GM21717 (cell line): Measurements from ENCODE around the gene TEX261.
A peak's percentile ranks its signal among the peaks of the same experiment; 100 is the strongest.
"Not testable (repeated sequence)": the region's sequence is repeated elsewhere in the genome, so short reads cannot be mapped to it uniquely, and the experiment has no call there.

ENCODE experiments used
- ATAC-seq: cut with Tn5 transposase; IDR thresholded peaks from one replicate; pipeline ENCODE4 v1.9.1; 2021; ENCODE audit warnings: mild to moderate bottlenecking, moderate library complexity; ENCODE audit not compliant: unreplicated experiment

TEX261 gene

DNA sequence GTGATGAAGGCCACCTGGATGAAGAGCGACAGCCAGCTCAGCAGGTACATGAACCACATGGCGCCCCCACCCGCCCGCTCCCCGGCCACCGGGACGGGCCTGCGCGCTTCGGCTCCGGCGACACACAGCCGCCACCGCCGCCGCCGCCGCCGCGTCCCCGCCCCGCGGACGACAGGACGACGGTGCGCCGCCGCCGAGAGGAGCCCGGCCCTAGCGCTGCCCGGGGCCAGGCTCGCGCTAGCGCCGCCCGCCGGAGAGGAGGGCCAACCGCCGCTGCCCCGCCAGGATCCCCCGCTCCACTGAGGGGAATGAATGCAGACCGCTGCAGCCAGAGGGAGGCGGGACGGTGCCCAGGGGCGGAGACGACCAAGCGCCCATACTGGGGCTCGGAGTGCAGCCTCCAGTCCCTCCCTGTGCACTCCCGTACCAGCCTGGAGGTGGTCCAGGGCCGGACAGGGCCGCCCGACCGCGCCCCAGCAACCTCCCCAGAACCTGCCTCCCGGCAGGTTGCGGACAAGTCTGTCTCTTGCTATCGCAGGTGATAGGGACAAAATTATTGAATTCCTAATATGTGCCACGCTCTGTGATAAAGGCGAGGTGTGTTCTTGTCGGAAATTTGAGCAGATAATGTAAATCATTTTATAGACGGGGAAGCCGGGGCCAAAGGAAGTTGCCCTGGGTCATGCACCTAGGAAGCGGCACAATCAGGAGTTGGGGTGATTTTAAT, at the start of gene TEX261:
Gene TEX261, minus strand, starts transcription at position 175 of the 727 bp plus-strand sequence. Its CDS starts 116 bp downstream, at position 59.
- ATAC-seq, result peak; percentile 95

DNA sequence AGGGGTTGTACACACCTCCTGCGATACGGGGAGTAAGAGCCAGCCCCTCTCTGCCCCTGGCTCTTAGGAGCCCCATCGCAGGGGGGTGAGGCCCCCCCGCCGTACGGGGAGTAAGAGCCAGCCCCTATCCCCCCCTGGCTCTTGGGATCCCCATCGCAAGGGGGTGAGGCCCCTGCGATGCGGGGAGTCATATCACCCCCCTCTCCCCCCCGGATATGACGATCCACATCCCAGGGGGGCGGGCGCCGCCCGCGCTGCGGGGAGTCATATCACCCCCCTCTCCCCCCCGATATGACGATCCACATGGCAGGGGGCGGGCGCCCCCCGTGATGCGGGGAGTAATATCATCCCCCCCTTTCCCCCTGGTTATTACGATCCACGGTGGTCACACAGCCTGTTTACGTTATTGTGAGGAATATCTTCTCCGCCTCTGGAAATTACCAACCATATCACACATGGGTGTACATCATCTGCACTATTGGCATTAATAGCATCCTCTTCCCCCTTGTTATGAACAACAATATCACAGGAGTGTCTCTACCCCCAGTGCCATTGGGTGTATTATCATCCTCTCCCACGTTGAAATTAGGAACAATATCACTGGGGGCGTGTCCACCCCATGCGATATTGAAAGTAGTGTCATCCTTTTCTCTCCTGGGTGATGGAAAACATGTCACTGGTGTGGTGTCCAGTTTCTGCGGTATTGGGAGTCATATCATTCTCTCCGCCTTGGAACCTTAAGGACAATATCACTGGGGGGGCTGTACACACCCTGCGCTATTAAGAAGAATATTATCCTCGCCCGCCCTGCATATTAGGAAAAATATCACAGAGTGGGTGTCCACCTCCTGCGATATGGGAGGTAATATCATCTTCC, 49.1 kb upstream of the TEX261 start:
- no peak for ATAC-seq

DNA sequence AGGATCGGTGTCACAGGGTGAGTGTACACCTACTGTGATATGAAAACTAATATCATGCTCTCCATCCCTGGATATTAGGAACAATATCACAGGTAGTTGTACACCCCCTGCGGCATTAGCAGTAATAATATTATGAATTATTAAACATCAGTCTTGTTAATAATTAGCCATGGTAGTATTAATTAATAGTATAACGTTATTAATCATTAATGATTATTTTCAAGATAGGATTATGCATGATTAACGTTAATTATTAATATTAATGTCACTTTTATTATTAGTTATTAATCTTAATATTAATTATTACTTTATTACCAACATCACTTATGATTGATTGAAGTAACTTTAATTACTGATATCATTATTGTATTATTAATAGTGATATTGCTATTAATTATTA, 47.6 kb upstream of the TEX261 start:
- ATAC-seq, result no peak

DNA sequence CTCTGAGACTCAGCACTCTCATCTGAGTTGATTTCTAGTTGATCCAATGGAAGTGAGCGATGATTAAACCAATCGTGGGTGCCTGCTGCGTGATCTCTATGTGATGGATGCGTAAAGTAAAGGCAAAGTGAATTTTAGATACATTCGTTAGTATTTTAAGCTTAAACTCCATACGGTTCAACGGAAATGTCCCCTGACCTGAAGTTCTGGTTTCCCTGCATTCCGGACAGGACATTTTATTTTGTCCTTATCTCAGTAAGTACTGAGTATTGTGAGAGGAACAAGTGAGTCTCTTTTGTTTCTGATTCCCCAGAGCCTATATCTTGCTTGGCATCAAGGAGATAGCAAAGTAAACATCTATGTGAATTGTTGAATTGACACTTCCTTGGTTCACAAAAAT, 41.6 kb upstream of the TEX261 start:
- not testable (repeated sequence) for ATAC-seq

DNA sequence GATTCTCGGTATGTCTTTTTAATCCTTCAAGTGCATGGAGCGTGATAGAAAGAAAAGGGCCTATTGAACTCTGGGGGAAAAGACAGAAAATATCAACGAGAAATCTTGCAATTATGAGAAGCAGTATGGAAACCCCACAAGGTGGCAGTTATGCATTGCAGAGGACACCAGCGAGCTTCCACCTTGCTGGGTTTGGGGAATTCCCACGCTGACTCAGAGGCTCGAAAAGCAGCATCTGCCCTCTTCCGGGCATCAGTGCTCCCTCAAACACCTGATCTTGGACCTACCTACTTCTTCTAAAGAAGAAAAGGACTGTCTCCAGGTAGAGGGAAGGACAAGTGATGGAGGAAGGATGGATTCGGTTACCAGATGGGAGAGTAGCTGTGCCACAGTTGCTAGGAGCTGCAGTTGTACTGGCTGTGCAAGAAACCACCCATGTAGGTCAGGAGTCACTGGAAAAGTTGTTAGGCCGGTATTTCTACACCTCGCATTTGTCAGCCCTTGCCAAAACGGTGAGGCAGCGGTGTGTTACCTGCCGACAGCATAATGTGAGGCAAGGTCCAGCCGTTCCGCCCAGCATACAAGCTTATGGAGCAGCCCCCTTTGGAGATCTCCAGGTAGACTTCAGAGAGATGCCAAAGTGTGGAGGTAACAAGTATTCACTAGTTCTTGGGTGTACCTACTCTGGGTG, 29.0 kb upstream of the TEX261 start:
- not testable (repeated sequence) for ATAC-seq

DNA sequence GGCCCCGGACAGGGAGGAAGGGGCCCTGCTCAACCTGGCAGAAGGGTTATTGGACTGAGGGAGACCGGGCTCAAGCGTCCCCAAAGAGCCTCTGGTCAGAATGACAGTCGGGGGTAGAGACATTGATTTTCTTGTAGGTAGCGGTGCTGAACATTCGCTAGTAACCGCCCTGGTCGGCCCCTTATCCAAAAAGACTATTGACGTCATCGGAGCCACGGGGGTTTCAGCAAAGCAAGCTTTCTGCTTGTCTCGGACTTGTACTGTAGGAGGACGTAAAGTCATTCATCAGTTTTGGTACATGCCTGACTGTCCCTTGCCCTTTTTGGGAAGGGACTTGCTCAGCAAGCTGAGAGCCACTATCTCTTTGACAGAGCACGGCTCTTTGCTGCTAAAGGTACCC, 26.7 kb upstream of the TEX261 start:
- ATAC-seq, result not testable (repeated sequence)

DNA sequence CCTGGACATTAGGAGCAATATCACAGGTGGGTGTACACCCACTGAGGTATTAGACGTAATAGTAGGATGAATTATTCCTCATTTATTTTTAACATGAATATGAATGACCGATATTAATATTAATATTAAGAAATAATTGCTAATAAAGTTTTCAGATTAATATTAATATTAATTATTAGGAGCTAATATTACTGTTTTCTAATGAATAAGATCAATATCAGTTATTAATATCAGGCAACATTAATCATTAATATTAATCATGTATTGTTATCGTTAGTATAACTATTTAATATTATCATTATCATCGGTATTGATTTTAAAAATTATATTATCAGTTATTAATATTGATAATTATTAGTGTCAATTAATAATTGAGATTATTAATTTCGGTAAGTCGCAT, 25.3 kb upstream of the TEX261 start:
- ATAC-seq, result not testable (repeated sequence)

DNA sequence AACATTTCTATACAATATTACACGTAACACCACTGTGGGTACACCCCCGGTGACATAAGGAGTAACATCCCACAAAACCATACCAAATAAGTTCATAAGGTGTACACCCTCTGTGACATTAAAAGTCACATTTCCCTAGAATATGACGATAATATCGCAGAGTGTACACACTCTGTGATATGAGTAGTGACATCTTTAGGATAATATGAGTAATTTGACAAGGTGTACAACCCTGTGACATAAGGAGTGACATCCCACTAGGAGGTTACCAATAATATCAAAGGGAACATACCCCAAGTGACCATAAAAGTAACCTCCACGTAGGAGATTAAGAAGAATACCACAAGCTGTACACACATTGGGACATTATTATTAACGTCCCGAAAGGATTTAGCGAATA, 24.0 kb upstream of the TEX261 start:
- ATAC-seq, result no peak

DNA sequence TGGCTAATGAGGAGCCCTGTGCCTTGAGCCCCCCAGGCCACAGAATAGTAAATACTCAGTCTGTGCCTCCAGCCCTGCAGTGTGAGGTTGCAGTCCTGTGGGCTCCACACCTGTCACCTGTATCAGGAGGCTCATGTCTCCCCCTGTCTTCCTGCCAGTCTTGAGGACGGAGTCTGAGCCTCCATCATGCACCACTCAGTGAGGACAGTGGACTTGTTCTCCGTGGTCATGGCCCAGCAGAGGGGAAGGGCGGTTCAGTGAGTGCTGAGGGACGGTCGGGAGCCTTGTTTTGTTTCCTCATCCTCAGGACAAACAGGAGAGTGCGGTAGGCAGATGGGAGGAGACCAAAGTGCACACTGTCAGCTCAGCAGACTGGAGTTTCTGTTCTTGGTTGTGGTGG, 17.1 kb upstream of the TEX261 start:
- not testable (repeated sequence) for ATAC-seq

DNA sequence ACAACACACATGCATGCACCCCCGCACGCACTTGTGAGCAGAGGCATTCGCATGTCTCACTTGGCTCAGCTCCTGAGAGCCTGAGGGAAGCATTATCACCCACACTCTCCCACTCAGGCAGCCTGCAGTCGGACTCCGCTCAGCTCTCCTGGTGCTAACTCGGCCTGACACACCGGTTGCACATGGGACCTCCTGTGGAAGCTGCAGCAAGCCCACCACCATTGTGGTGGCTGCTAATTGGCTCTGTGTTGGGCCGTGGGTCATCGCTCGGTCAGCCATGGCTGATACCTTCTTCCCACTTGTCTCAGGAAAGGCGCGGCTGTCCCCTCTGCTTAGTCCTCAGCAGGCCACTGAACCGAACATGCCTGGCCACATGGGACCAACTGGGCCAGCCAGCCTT, 13.7 kb upstream of the TEX261 start:
- ATAC-seq, result no peak

DNA sequence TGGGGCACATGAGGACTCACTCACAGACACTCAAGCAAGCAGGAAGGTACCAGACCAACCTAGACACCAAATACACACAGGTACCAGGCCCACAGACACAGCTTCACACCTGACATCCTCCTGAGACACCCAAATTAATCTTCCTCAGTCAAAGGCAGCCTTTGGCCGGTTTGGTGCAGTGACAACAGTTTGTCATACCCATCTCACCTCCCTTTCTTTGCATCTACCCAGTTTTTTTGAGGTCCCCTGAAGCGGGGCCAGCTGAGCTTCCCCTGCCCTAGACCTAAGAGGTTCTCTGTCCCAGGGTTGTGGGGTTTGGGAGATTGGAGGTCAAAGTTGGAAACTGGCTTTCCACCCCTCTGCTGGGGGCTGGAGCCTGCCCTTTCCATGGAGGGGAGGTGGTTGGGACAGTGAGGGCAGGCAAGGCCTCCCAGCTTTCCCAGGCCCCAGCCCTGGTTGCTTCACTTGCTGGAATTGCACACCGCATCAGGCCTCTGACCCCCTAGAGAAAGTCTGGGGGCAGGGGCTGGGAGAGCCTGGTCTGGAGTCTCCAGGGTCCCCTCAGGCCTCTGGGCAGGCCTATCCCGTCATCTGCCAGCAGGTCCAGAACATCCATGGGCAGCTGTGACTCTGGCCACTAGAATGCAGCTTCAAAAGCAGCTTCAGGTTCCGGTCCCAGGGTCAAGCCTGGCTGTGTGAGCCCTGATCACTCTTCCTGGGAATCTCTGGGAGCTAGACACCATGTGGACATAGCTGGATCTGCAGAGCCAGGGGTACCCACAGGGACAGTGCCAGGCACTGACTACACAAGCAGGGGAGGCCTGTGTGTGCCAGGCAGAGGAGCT, 12.5 kb upstream of the TEX261 start:
- no peak for ATAC-seq

DNA sequence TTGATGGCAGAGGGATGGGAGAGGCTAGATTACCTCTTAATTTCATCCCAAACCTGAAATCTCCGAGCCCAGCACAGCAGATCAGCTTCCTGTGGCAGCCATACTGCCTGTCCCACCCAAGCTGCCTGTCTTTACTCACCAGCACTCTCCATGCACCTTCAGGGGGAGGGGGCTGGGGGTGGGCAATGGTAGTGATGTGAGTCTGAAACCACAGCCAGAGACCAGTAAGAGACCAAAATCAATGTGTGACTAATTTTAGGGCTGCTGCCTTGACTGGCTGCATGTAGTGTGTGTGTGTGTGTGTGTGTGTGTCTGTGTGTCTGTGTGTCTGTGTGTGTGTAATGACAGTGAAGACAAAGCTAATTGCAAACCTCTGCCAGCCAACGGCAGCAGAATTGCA, 11.7 kb upstream of the TEX261 start:
- no peak for ATAC-seq

DNA sequence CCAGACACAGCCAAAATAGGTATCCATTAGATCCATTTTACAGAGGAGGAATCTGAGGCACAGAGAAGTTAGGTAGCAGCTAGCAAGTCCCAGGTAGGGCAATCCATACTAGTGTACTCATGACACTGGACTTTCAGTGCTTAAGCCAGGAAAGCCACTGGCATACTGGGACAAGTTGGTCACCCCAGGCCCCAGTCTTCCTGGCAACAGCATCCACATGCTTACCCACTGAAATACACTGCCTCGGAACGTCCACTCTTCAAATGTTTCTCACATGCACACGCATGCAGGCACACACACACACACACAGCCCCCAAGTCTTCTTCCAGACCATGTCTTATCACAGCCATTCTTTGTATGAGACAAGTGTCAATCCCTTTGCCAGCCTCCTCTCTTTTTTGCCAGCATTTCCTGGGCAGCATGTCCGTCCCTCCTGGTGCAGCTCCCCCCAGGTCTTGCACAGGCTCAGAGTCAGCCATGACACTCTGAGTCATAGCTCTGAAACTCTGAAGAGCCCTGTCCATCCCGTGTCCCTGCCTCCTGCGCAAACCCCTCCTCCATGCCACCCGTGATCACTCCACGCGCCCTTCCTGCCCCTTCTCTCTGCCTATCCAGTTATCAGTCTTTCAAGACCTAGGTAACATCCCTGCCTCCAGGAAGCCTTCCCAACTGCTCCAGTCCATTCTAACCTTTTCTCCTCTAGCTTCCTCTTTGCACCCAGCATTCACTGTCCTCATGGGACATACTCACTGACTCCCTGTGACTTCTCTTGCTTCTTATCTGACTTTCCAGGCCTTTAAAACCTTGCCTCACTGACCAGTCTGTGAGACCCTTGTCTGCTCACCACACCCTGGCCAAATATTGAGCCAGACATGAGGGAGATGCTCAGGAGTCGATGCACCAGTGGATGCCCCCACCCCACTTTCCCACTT, 10.9 kb upstream of the TEX261 start:
- ATAC-seq, result no peak

DNA sequence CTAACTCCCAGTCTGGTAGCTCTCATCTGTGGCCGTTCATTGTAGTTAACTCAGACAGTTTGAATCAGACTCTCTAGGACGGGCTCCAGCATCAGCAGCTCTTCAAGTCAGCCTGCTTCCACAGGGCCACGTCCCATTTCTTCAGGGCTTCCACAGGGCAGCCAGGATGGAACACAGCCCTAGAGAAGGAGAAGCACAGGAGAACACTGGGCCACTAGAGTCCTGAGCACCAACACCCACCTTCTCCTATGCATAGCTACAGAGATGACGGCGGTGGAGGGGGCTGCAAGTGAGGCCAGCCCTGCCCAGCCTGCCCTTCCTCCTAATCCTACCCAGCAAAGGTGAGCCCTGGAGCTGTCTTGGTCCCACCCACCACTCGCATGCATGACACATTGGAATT, 10.2 kb upstream of the TEX261 start:
- ATAC-seq, result no peak

DNA sequence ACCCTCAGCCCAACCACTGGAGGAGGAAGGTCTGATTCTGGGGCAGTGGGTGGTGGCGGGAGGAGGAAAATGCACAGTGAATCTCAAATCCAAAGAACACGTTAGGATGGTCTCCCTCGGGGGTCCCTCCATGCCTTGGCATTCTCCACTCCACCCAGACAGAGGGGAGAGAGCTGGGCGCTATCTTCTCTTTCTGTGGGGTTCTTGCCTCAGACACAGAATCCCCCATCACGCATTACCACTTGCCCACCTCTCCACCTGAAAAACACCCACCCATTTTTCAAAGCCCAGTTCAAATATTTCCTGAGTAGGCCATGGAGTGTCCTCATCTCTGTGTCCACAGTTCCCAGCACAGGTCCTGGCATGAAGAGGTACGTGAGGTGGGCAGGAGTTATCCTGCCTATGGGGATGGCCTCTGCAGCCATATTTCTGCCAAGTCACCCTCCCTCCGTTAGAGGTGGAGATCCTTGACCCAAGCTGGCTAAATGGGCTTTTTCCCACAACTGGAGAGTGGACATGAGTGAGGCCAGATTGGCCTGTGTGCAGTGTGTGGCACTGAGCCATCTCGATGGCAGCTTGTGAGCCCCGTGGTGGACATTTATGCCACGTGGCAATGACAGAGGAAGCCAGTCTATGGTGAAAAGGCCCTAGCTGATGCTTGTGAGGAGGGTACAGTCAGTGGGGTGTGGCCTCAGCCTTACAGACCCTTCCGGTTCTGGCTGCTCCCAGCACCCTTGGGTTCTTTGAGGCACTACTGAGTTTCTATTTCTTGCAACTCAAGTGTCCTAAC, 9.5 kb upstream of the TEX261 start:
- no peak for ATAC-seq

DNA sequence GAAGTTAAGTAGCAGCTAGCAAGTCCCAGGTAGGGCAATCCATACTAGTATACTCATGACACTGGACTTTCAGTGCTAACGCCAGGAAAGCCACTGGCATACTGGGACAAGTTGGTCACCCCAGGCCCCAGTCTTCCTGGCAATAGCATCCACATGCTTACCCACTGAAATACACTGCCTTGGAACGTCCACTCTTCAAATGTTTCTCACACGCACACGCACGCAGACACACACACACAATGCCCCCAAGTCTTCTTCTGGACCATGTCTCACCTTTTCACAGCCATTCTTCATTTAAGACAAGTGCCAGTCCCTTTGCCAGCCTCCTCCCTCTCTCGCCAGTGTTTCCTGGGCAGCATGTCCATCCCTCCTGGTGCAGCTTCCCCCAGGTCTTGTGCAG, 8.7 kb upstream of the TEX261 start:
- no peak for ATAC-seq

DNA sequence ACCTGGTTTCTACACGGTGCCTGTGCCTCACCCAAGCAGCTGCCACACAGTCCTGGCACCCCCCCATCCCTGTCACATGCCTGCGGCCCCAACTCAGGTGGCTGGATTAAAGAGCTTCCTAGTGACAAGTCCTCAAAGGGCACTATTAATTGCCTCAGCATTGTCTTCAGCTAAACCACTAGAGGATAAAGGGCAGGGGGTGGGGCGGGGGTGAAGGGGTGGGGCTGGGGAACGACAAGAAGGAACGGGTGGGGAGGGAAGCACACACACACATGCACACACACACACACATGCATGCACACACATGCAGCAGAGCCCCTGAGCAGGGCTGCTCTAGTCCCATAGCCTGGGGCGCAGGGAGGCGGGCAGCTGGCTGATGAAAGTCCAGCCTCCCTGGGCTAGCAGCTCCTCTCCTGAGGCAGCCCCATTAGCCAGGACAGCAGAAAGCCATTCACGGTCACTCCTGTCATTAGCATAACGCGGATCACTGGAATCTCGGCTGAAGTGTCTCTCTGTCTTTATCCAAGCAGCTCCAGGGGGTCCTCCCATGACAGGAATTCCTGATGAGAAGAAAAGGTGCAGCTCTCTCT, 7.4 kb upstream of the TEX261 start:
- no peak for ATAC-seq

DNA sequence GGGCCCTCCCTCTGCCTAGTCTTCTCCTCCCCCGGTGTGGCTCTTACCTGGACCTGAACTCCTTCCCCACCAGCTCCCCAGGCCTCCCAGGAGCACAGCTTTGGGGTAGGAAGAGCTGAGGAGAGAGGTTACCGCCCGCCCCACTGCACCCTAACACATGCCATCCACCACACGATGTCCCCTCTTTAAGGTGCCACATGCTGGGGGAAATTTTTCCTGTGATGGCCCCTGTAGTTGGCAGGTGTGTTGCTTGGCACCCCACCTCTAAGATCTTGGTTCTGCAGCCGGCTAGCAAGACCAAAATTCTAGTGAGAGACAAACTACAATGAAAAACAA, 6.9 kb upstream of the TEX261 start:
- no peak for ATAC-seq
